Measurements from ENCODE around the gene STXBP6.
"Not testable (repeated sequence)": the region's sequence is repeated elsewhere in the genome, so short reads cannot be mapped to it uniquely, and the experiment has no call there.

The STXBP6 gene

GRCh38 chr14:24801024-24801423, 248.9 kb downstream of the STXBP6 start:
- no peak for DNase-seq (ENCODE audit: low read depth)

GRCh38 chr14:24798911-24799462, 251.0 kb downstream of the STXBP6 start:
- no peak for DNase-seq (ENCODE audit: low read depth)

DNA sequence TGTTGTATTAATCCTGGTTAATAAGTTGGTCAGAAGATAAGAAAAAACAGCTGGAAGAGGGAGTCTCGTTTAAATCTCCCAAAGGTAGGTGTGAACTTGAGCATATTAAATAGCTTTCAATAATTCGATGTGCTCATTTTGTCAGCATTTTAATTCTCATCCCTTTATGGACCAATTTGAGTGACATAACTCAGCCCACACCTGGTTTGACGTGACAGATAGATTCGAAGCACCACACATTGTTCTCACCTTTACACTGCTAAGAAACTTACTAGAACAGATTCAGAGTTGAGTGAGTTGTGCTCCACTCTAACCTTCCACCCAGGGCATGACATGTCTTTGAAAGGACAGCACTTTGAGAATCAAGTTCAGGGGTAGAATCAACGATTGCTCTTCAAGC, 254.5 kb downstream of the STXBP6 start:
- no peak for DNase-seq (ENCODE audit: low read depth)

- DNase-seq (ENCODE audit: low read depth) = no peak
These were observed 255.2 kb downstream of the STXBP6 start for GRCh38 chr14:24794644-24795305.

- no peak for DNase-seq (ENCODE audit: low read depth)
These were observed 259.8 kb downstream of the STXBP6 start for GRCh38 chr14:24790196-24790595.

- no peak for DNase-seq (ENCODE audit: low read depth)
These were observed 260.5 kb downstream of the STXBP6 start for GRCh38 chr14:24789378-24789884.

GRCh38 chr14:24785698-24786097, 264.2 kb downstream of the STXBP6 start:
- no peak for DNase-seq (ENCODE audit: low read depth)

- DNase-seq (ENCODE audit: low read depth) = no peak
These were observed 265.0 kb downstream of the STXBP6 start for GRCh38 chr14:24784981-24785380.

DNA sequence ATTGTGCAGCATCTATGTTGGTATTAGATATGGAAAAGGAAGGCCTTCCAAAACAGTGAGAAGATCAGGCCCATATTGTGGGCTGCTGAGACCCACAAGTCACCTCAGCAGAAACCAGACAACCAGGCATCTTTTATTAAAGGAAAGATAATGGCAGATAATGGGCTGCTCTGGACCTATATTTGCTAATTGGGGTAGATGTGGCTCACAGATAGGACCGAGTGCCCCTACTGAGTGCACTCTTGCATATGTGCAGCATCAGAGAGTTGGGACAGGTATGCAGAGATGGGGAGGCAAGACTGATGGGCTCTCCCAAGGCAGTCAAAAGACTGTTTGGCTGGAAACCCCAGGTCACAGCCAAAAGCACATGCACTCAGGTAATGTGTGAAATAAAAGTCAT, 266.2 kb downstream of the STXBP6 start:
- DNase-seq (ENCODE audit: low read depth) = no peak

DNA sequence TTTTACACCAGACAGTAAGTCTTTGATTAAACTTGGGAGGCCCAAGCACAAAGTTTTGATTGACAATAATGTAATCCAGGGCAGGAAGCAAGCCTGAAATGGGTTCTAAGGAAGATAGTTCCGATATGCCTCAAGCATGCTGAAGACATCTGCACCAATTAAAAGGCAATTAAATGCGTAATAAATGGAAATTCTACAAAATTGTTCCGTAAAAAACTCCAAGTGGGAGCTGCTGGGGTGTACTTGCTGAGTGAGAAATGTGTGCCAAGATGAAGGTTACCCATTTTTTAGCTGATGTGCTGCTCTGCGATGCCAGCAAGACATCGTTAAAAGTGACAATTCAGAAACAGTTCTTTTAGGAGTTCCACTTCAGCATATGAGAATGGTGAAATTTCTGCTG, 269.7 kb downstream of the STXBP6 start:
- no peak for DNase-seq (ENCODE audit: low read depth)

DNA sequence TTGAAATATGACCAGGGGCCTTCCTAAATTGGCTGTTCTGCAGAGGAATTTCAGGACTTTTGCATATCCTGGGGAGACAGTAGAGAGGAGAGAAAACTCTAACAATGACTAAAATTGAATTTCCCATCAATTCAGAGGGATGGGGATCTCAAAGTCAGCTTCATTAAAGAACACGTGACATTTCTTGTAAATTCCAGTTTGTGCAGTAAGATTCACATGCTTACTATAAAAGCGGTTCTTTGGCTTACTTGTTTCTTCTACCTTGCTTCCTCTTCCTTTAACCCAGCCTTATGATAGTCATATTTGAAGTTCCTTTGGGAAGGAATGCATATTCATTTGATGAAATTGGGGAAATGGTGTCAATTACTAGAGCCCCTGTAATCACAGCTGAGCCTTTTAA, 272.3 kb downstream of the STXBP6 start:
- no peak for DNase-seq (ENCODE audit: low read depth)

DNA sequence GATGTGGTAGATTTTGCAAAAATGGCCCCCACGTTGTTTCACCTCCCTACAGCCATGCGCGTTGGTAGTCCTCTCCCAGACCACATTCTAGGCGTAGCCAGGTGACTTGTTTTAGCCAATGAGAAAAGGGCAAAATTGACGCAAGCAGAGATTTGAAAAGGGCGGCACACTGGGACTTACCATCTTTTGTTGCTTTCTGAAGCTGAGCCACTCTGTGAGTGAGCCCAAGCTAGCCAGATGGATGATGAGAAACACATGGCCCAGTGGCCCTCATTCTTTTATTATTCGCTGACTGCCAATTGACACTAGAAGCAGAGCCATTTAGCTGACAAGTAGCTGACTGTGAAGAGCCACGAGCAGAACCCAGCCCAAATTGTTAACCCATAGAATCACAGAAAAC, 274.0 kb downstream of the STXBP6 start:
- DNase-seq (ENCODE audit: low read depth) = no peak

- no peak for DNase-seq (ENCODE audit: low read depth)
These were observed 275.6 kb downstream of the STXBP6 start for GRCh38 chr14:24774187-24774915.

- not testable (repeated sequence) for DNase-seq (ENCODE audit: low read depth)
These were observed 276.4 kb downstream of the STXBP6 start for GRCh38 chr14:24773564-24773963.

- no peak for DNase-seq (ENCODE audit: low read depth)
These were observed 283.5 kb downstream of the STXBP6 start for GRCh38 chr14:24766434-24766833.

- no peak for DNase-seq (ENCODE audit: low read depth)
These were observed 288.8 kb downstream of the STXBP6 start for GRCh38 chr14:24761141-24761540.

All from GM04503 (cell line).